VCaP (cell line): ENCODE data around the gene THEMIS.
"Not testable (repeated sequence)": the region's sequence is repeated elsewhere in the genome, so short reads cannot be mapped to it uniquely, and the experiment has no call there.

Experiments used
- H3K27ac ChIP-seq: fragments of 450-650 bp; 2 replicates; pipeline ENCODE4 v1.5.1; 2017
- TF ChIP-seq, protein P1 (sequence below): fragments of 450-650 bp; conservative IDR thresholded peaks from 2 replicates; pipeline ENCODE4 v1.5.1; 2017; ENCODE audit warnings: mild to moderate bottlenecking, moderate library complexity

Gene THEMIS

DNA sequence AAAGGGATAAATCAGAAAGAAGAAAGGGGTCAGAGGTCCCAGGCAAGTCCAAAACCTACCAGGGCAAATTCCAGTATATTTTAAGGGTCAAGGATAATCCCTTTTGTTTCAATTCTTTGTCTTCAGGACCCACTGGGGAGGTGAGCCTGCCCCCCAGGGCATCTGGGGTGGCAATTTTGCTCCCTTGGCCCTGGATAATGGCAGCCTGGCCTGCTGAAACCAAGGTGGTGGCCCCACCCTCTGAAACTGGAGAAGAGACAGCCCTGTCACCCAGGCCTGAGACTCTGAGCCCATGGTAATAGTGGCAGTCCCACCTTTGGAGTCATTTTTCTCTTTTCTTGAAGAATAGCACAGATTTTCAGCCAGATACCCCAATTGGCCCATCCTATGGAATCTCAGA is 205.8 kb downstream of the THEMIS start:
- TF ChIP-seq, protein P1, sequence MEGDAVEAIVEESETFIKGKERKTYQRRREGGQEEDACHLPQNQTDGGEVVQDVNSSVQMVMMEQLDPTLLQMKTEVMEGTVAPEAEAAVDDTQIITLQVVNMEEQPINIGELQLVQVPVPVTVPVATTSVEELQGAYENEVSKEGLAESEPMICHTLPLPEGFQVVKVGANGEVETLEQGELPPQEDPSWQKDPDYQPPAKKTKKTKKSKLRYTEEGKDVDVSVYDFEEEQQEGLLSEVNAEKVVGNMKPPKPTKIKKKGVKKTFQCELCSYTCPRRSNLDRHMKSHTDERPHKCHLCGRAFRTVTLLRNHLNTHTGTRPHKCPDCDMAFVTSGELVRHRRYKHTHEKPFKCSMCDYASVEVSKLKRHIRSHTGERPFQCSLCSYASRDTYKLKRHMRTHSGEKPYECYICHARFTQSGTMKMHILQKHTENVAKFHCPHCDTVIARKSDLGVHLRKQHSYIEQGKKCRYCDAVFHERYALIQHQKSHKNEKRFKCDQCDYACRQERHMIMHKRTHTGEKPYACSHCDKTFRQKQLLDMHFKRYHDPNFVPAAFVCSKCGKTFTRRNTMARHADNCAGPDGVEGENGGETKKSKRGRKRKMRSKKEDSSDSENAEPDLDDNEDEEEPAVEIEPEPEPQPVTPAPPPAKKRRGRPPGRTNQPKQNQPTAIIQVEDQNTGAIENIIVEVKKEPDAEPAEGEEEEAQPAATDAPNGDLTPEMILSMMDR: no peak

DNA sequence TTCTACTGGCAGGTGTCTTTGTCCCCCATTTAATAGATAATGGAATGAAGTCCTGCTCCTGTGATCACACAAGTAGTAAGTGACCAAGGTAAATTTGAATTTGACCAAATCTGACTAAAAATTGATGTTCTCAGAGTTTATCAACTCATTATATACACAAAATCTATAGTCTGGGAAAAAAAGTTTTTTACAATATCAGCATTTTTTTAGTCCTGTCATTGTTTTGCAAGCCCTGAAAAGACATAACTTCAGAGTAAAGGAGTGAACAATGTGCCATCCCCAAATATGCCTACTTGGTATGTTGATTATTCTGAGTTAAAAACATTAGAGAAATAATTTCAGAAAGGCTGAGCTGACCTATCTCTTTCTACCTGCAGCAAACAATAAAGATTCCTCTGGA is 209.7 kb downstream of the THEMIS start:
- no peak overlapping the region for H3K27ac ChIP-seq
- TF ChIP-seq, protein P1: no peak

More for the DNA sequence above, 205.8 kb downstream of the THEMIS start:
- H3K27ac ChIP-seq: no peak overlapping the region

DNA sequence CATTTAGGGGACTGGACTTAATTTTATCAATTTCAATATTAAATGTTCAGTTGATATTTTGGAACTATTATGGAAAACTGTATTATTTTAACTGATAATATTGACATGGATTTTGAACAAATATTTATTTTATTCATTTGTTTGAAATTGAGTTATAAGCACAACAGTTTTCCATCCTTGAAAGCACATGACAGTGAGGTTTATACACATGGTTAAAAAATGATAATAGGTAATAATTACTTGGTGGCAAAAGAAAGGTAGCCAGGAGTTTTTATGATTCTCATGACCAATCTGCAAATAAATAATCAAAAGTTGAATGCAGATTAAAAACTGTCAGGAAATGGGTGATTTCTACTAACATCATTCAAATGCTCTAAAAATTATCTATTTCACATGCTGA is 210.3 kb downstream of the THEMIS start:
- TF ChIP-seq, protein P1: no peak
- no peak overlapping the region for H3K27ac ChIP-seq

DNA sequence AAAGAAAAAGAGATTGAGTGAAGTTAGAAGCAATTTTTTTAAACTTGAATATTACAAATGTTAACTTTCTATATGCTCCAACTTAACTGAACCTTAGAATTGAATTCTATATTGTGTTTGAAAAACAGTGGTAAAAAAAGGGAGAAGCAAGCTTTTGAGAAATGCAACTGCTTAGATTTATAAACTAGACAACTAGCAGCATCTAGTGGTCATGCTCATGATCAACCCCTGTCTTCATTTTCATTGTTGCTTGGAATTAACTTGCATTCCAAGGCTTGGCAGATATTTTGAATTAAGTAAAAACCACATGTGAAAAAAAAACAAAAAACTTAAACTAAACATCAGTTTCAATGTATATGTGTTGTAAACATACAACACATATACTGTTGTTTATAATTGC is 210.8 kb downstream of the THEMIS start:
- TF ChIP-seq, protein P1: peak; percentile 92
- H3K27ac ChIP-seq: no peak overlapping the region

DNA sequence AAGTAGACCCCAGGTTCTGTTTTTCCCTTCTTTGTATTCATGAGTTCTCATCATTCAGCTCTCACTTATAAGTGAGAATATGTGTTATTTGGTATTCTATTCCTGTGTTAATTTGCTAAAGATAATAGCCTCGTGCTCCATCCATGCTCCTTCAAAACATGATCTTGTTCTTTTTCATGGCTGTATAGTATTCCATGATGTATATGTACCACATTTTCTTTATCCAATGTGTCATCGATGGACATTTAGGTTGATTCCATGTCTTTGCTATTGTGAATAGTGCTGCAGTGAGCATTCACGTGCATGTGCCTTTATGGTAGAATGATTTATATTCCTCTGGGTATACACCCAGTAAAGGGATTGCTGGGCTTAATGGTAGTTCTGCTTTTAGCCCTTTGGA is 213.4 kb downstream of the THEMIS start:
- H3K27ac ChIP-seq: not testable (repeated sequence)

DNA sequence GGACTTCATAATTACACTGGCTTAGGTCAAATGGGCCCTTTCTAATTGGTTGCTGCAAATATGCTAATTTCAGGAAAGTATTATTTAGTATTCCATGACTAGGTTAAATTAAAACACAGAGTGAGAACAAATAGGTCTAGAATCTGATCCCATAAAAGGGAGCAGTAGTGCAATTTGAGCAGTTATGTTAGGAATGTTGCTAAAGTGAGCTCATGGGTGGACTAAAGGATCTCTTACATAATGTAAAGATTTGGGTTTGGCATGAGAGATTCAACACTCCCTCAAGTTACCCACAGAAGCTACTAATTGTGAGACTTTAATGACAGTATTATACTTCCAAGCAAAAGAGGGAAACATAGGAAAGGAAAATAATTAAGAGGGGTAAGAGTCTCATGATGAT is 214.8 kb downstream of the THEMIS start:
- no peak overlapping the region for H3K27ac ChIP-seq
- TF ChIP-seq, protein P1: no peak

DNA sequence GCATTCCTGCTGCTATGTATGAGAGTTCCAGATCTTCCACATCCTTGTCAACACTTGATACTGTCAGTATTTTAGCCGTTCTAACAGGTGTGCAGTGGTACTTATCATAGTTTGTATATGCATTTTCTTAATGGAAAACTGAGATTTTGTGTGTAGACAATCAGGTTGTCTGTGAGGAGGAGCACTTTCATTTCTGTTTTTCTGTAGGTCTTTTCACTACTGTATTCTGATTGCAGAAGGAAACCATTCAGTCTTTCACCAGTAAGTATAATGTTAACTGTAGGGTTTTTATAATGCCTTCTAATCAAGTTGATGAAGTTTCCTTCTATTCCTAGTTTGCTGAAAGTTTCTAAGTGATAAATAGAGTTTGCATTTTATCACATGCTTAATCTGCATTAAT is 216.4 kb downstream of the THEMIS start:
- H3K27ac ChIP-seq: no peak overlapping the region
- TF ChIP-seq, protein P1: no peak
